Pancreas (tissue), 10 donors: Measurements from ENCODE around the gene ZZZ3. TPM values are rescaled to one million over a fixed set of nuclear protein-coding genes. Genes with fewer than 3 reads are reported as not detected.

Experiments
- ATAC-seq, 4 donors: fragments of 200-7000 bp; cut with Tn5 transposase; one replicate each; pipeline versions ENCODE4 v1.8.0 to v1.9.1; 2020; ENCODE audit warnings: mild to moderate bottlenecking in 4 of 4, moderate library complexity in 4 of 4
- DNase-seq, 6 donors: peaks; one replicate each; pipeline ENCODE4 v3.0.0-alpha.2; 2020
- FAIRE-seq: peaks from 2 replicates; lab custom pipeline; 2012; peaks lifted over from hg19 to GRCh38; lab: Jason Lieb, UNC
- H3K27ac ChIP-seq, 4 donors: fragments of 200-600 bp; sonication (generic); 1 replicate in 3 of 4; 2 replicates in 1 of 4; pipeline versions ENCODE4 v1.5.0 to v1.8.0; 2020
- H3K27me3 ChIP-seq, 4 donors: fragments of 200-600 bp; one replicate each; pipeline ENCODE4 v1.8.0; 2021
- H3K36me3 ChIP-seq, 3 donors: fragments of 200-600 bp; sonication (generic) in 1 of 3; one replicate each; pipeline versions ENCODE4 v1.5.0 to v1.8.0; 2020 to 2021
- H3K4me1 ChIP-seq, 3 donors: fragments of 200-600 bp; one replicate each; pipeline ENCODE4 v1.8.0; 2021
- H3K4me3 ChIP-seq, 4 donors: fragments of 200-600 bp; sonication (generic) in 2 of 4; one replicate each; pipeline versions ENCODE4 v1.5.0 to v1.8.0; 2020 to 2021
- H3K9me3 ChIP-seq, 4 donors: fragments of 200-600 bp; one replicate each; pipeline ENCODE4 v1.8.0; 2021
- CTCF ChIP-seq, 4 donors: fragments of 200-600 bp; sonication (generic) in 3 of 4; IDR thresholded peaks; one replicate each; pipeline versions ENCODE4 v1.5.0 to v1.8.0; 2021; ENCODE audit warnings: antibody characterized with exemption in 4 of 4
- WGBS, 2 donors: extraction: QIAGEN DNeasy Blood & Tissue Kit; methylation state at CpG; one replicate each; pipeline ENCODE4 v1.1.7; 2013; 5-methylcytosine and 5-hydroxymethylcytosine counted together
- intact Hi-C, 3 donors: fragments of 100-400 bp; cut with DNase I; formaldehyde crosslinking; loops; one replicate each; pipeline versions ENCODE4 v1.11.1 to v1.14.2; 2022
- polyA plus RNA-seq, 2 donors: library from polyadenylated mRNA; stranded (reverse); fragments of 200-250 nt; gene quantifications; one replicate each; pipeline ENCODE4 v1.2.3, GENCODE V29; 2013
- total RNA-seq, 6 donors: library from RNA; stranded (reverse); fragmentation: NEBNext Ultra II Directional in 4 of 6; extraction: Animal tissue kit (Norgen Biotek cat#: 25700) in 4 of 6; gene quantifications; one replicate each; pipeline versions ENCODE4 v1.2.1 to v1.2.4, GENCODE V29; 2021 to 2023
- donor health status: healthy with polysubstance abuse.
- donor health status: DM: no; HTN: no; CAD: no; lungs with moderate emphysema.
- donor health status: DM: no; HTN: no; CAD: no.
- donor health status: control.
- donor health status: control.
- donor health status: Bipolar disorder and iron deficiency.
- donor health status: DM: yes; HTN: yes; CAD: no.
- donor health status: DM: no; HTN: no; CAD: no.
- donor health status: DM: no; HTN: no; CAD: no.
- donor health status: DM: yes; HTN: yes; CAD: no.

Gene ZZZ3
- total and polyA plus RNA-seq, 8 donors, result 8.2 to 33.0 (median 21.1) TPM

- no peak overlapping the region for H3K4me3 ChIP-seq
- H3K4me1 ChIP-seq, result peaks cover under 1 to 16% (median 13%) of the 10 kb centered on the region in 3 donors
- 62% methylated on average over 2 of the region's 2 CpGs for WGBS, 2 donors
- intact Hi-C loops, result no loop called here
- FAIRE-seq (no peak), DNase-seq (no peak), ATAC-seq (no peak)
- no peaks in the 10 kb centered on the region for H3K36me3 ChIP-seq
- no peak overlapping the region for H3K27ac ChIP-seq
- no peak for TF ChIP-seq CTCF (IDR thresholded peaks at IDR 0.05)
- H3K9me3 ChIP-seq, result no peaks in the 10 kb centered on the region
- H3K27me3 ChIP-seq, result no peaks in the 10 kb centered on the region
Measured at GRCh38 chr1:77672374-77672773, 10.1 kb downstream of the ZZZ3 start.

GRCh38 chr1:77671836-77672235 lies 10.6 kb downstream of the ZZZ3 start:
- Histone ChIP-seq H3K9me3 (no peaks in the 10 kb centered on the region), H3K27me3 (no peaks in the 10 kb centered on the region), H3K4me1 (peaks cover 0 to 20% (median 13%) of the 10 kb centered on the region in 3 donors), H3K27ac (no peak overlapping the region), H3K4me3 (no peak overlapping the region), H3K36me3 (no peaks in the 10 kb centered on the region)
- intact Hi-C loops, result no loop called here
- TF ChIP-seq CTCF (IDR thresholded peaks at IDR 0.05), result no peak
- ATAC-seq (no peak), DNase-seq (no peak), FAIRE-seq (no peak)
- WGBS, 2 donors, result 85 to 91% methylated on average over 5 of the region's 5 CpGs

GRCh38 chr1:77670330-77670729 lies 12.1 kb downstream of the ZZZ3 start:
- Histone ChIP-seq H3K4me3 (no peak overlapping the region), H3K4me1 (peaks cover 0 to 20% (median 13%) of the 10 kb centered on the region in 3 donors), H3K9me3 (no peaks in the 10 kb centered on the region), H3K27ac (no peak overlapping the region), H3K27me3 (no peaks in the 10 kb centered on the region), H3K36me3 (no peaks in the 10 kb centered on the region)
- FAIRE-seq (no peak), DNase-seq (no peak), ATAC-seq (no peak)
- WGBS, 2 donors, result 95 to 97% methylated on average over 7 of the region's 7 CpGs
- intact Hi-C loops, result no loop called here
- TF ChIP-seq CTCF (IDR thresholded peaks at IDR 0.05), result no peak

- WGBS, 2 donors, result 21 to 24% methylated on average over 1 of the region's 1 CpG
- Histone ChIP-seq H3K36me3 (no peaks in the 10 kb centered on the region), H3K27ac (no peak overlapping the region), H3K27me3 (no peaks in the 10 kb centered on the region), H3K4me1 (peaks cover 10 to 29% (median 26%) of the 10 kb centered on the region in 3 donors), H3K4me3 (no peak overlapping the region), H3K9me3 (no peaks in the 10 kb centered on the region)
- no peak for FAIRE-seq
- no peak for TF ChIP-seq CTCF (IDR thresholded peaks at IDR 0.05)
- no peak for ATAC-seq
- intact Hi-C loops, result no loop called here
- no peak for DNase-seq
Measured at GRCh38 chr1:77668924-77669449, 13.5 kb downstream of the ZZZ3 start.

- intact Hi-C loops, result no loop called here
- Histone ChIP-seq H3K27ac (no peak overlapping the region), H3K9me3 (no peaks in the 10 kb centered on the region), H3K4me3 (no peak overlapping the region), H3K36me3 (no peaks in the 10 kb centered on the region), H3K27me3 (no peaks in the 10 kb centered on the region), H3K4me1 (peaks cover 10 to 29% (median 28%) of the 10 kb centered on the region in 3 donors)
- 57 to 68% methylated on average over 3 of the region's 3 CpGs for WGBS, 2 donors
- no peak for TF ChIP-seq CTCF (IDR thresholded peaks at IDR 0.05)
- no peak for ATAC-seq
- no peak for DNase-seq
- no peak for FAIRE-seq
Measured at GRCh38 chr1:77664939-77665516, 17.4 kb downstream of the ZZZ3 start.
